ENCODE results near the gene ADIG.

- TF ChIP-seq CTCF (conservative IDR thresholded peaks at IDR 0.05 in 1 of 2, IDR thresholded peaks at IDR 0.05 in 1 of 2; ENCODE audit: low read depth in 1 of 2, low read length in 2 of 2) (no peak), EZH2 (IDR thresholded peaks at IDR 0.05; ENCODE audit: low read length, missing control alignments) (no peak)
Observed at GRCh38 chr20:38602185-38602581, 21.2 kb downstream of the ADIG start.

Measured in fibroblast of lung (primary cell).